Motor neuron (in vitro differentiated cells): Measurements from ENCODE around the gene IL1R1. TPM values are rescaled to one million over a fixed set of nuclear protein-coding genes. Genes with fewer than 3 reads are reported as not detected.

Experiments used
- ATAC-seq, 8 experiments: fragments of 200-7000 bp; cut with Tn5 transposase; replicated peaks in 6 of 8; 2 replicates each; pipeline ENCODE4 v1.8.0; 2021; ENCODE audit warnings: mild to moderate bottlenecking in 8 of 8, moderate library complexity in 8 of 8
- H3K27ac ChIP-seq, 2 donors: fragments of 250-450 bp; sonication (Bioruptor Pico); 2 replicates each; pipeline ENCODE4 v1.9.0; 2021; ENCODE audit warnings: antibody characterized with exemption in 2 of 2, mild to moderate bottlenecking in 2 of 2, moderate library complexity in 1 of 2
- H3K4me1 ChIP-seq, 2 donors: fragments of 250-450 bp; sonication (Bioruptor Pico); replicated peaks in 1 of 2; 2 replicates each; pipeline ENCODE4 v1.6.1; 2021; ENCODE audit warnings: antibody characterized with exemption in 2 of 2, mild to moderate bottlenecking in 2 of 2, moderate library complexity in 1 of 2
- H3K4me3 ChIP-seq, 5 donors: fragments of 250-450 bp; sonication (Bioruptor Pico); 2 replicates each; pipeline ENCODE4 v1.9.0; 2021; ENCODE audit warnings: antibody characterized with exemption in 5 of 5, mild to moderate bottlenecking in 5 of 5, moderate library complexity in 4 of 5
- WGBS, 10 experiments: fragments of 450-650 bp; shearing (Covaris generic); methylation state at CpG; one replicate each; pipeline ENCODE4 v1.0.0; 2022; 5-methylcytosine and 5-hydroxymethylcytosine counted together
- in situ Hi-C, 9 experiments: fragments of 400-800 bp; cut with MboI; loops; one replicate each; pipeline ENCODE4 v1.15.0; 2021; ENCODE audit warnings: low sequenced_read_pairs in 9 of 9, low pct_unique_long_range_greater_than_20kb in 2 of 9; ENCODE audit not compliant: unreplicated experiment in 9 of 9
- total RNA-seq, 8 experiments: library from RNA; unstranded; fragments of 300-600 nt; gene quantifications; 2 replicates each; pipeline versions ENCODE4 v1.2.3 to v1.2.4, GENCODE V29; 2022

Gene IL1R1
- total RNA-seq, 8 experiments from 2014 or later = 0.05 to 35.4 (median 0.90) TPM

- H3K27ac ChIP-seq = no peak overlapping the region
- H3K4me3 ChIP-seq = no peak overlapping the region
- ATAC-seq = no peak
- H3K4me1 ChIP-seq = no peaks in the 10 kb centered on the region
- WGBS, 10 experiments = 76 to 100% (median 90%) methylated on average over 1 to 3 of the region's 3 CpGs; no CpG with 5 or more reads in 1 of the 10 experiments
- in situ Hi-C loops = no loop called here
Observed at GRCh38 chr2:102176172-102176571, 33.6 kb downstream of the IL1R1 start.

GRCh38 chr2:102177814-102178478 is 35.4 kb downstream of the IL1R1 start:
- H3K4me3 ChIP-seq = no peak overlapping the region
- no peaks in the 10 kb centered on the region for H3K4me1 ChIP-seq
- in situ Hi-C loops = no loop called here
- no peak for ATAC-seq
- WGBS, 10 experiments = 72 to 100% (median 86%) methylated on average over 1 to 6 of the region's 7 CpGs; no CpG with 5 or more reads in 1 of the 10 experiments
- no peak overlapping the region for H3K27ac ChIP-seq

- no peaks in the 10 kb centered on the region for H3K4me1 ChIP-seq
- ATAC-seq = no peak
- WGBS, 10 experiments = 21 to 93% (median 63%) methylated on average over 1 to 3 of the region's 3 CpGs
- in situ Hi-C loops = no loop called here
- no peak overlapping the region for H3K4me3 ChIP-seq
- no peak overlapping the region for H3K27ac ChIP-seq
Observed at GRCh38 chr2:102179061-102179460, 36.5 kb downstream of the IL1R1 start.

- no peak for ATAC-seq
- WGBS, 10 experiments = 82 to 100% (median 94%) methylated on average over 1 to 2 of the region's 2 CpGs; no CpG with 5 or more reads in 1 of the 10 experiments
- in situ Hi-C loops = loop anchor here in 1 of 9 experiments (10.0 kb wide), 1 partner anchor 55 kb away; no protein-coding TSS in a partner anchor
- Histone ChIP-seq H3K4me1 (no peaks in the 10 kb centered on the region), H3K27ac (no peak overlapping the region), H3K4me3 (no peak overlapping the region)
Observed at GRCh38 chr2:102179788-102180686, 37.5 kb downstream of the IL1R1 start.

GRCh38 chr2:102180687-102180999 is 38.1 kb downstream of the IL1R1 start:
- Histone ChIP-seq H3K4me1 (no peaks in the 10 kb centered on the region), H3K27ac (no peak overlapping the region), H3K4me3 (no peak overlapping the region)
- WGBS, 10 experiments = 25 to 80% (median 60%) methylated on average over 1 of the region's 1 CpG; no CpG with 5 or more reads in 5 of the 10 experiments
- in situ Hi-C loops = loop anchor here in 1 of 9 experiments (10.0 kb wide), 1 partner anchor 54 kb away; no protein-coding TSS in a partner anchor
- ATAC-seq = no peak

- Histone ChIP-seq H3K27ac (no peak overlapping the region), H3K4me1 (no peaks in the 10 kb centered on the region), H3K4me3 (no peak overlapping the region)
- WGBS, 10 experiments = 56 to 100% (median 94%) methylated on average over 1 to 5 of the region's 5 CpGs
- ATAC-seq = no peak
- in situ Hi-C loops = loop anchor here in 1 of 9 experiments (10.0 kb wide), 1 partner anchor 53 kb away; no protein-coding TSS in a partner anchor
Observed at GRCh38 chr2:102181376-102181775, 38.8 kb downstream of the IL1R1 start.

- 52 to 93% (median 80%) methylated on average over 2 to 7 of the region's 7 CpGs; no CpG with 5 or more reads in 1 of the 10 experiments for WGBS, 10 experiments
- no peak overlapping the region for H3K27ac ChIP-seq
- no peak overlapping the region for H3K4me3 ChIP-seq
- H3K4me1 ChIP-seq = no peaks in the 10 kb centered on the region
- ATAC-seq = no peak
- in situ Hi-C loops = loop anchor here in 1 of 9 experiments (10.0 kb wide), 1 partner anchor 53 kb away; no protein-coding TSS in a partner anchor
Observed at GRCh38 chr2:102181919-102182635, 39.5 kb downstream of the IL1R1 start.

- in situ Hi-C loops = loop anchor here in 1 of 9 experiments (10.0 kb wide), 1 partner anchor 51 kb away; no protein-coding TSS in a partner anchor
- 80 to 100% (median 90%) methylated on average over 2 of the region's 2 CpGs; no CpG with 5 or more reads in 7 of the 10 experiments for WGBS, 10 experiments
- Histone ChIP-seq H3K27ac (no peak overlapping the region), H3K4me3 (no peak overlapping the region), H3K4me1 (peaks cover 0 to 3% of the 10 kb centered on the region in 2 donors)
- ATAC-seq = no peak
Observed at GRCh38 chr2:102184018-102184417, 41.5 kb downstream of the IL1R1 start.

- H3K27ac ChIP-seq = no peak overlapping the region
- no peak overlapping the region for H3K4me3 ChIP-seq
- ATAC-seq = no peak
- peaks cover 0 to 3% of the 10 kb centered on the region in 2 donors for H3K4me1 ChIP-seq
- 60 to 100% (median 100%) methylated on average over 1 of the region's 1 CpG; no CpG with 5 or more reads in 1 of the 10 experiments for WGBS, 10 experiments
- in situ Hi-C loops = loop anchor here in 1 of 9 experiments (10.0 kb wide), 1 partner anchor 50 kb away; no protein-coding TSS in a partner anchor
Observed at GRCh38 chr2:102184568-102184967, 42.0 kb downstream of the IL1R1 start.

GRCh38 chr2:102185347-102185746 is 42.8 kb downstream of the IL1R1 start:
- Histone ChIP-seq H3K4me1 (peaks cover 0 to 3% of the 10 kb centered on the region in 2 donors), H3K27ac (no peak overlapping the region), H3K4me3 (no peak overlapping the region)
- WGBS, 10 experiments = 17 to 57% (median 37%) methylated on average over 1 to 2 of the region's 2 CpGs; no CpG with 5 or more reads in 2 of the 10 experiments
- ATAC-seq = peak in 1 of 8 experiments; percentile 16
- in situ Hi-C loops = loop anchor here in 1 of 9 experiments (10.0 kb wide), 1 partner anchor 49 kb away; no protein-coding TSS in a partner anchor

GRCh38 chr2:102186791-102187495 is 44.4 kb downstream of the IL1R1 start, which contains the start of gene IL1RL2:
Gene IL1RL2, plus strand, starts transcription at chr2:102187023. Its CDS starts 845 bp downstream, at chr2:102187868.
- WGBS, 10 experiments = 40 to 67% (median 53%) methylated on average over 1 to 11 of the region's 36 CpGs; no CpG with 5 or more reads in 5 of the 10 experiments
- H3K4me1 ChIP-seq = peaks cover 0 to 3% of the 10 kb centered on the region in 2 donors
- in situ Hi-C loops = loop anchor here in 1 of 9 experiments (10.0 kb wide), 1 partner anchor 48 kb away; no protein-coding TSS in a partner anchor
- peak in 2 of 8 experiments; percentile 17 to 24 for ATAC-seq
- H3K27ac ChIP-seq = no peak within 1 kb of the TSS
- peak within 1 kb of the TSS in 3 of 5 donors; percentile 5 to 12 (median 9) for H3K4me3 ChIP-seq
